Liver (tissue), 3 donors: ENCODE data around the gene RASL12.

Source experiments
- HNF4G ChIP-seq: IDR thresholded peaks from 2 replicates; pipeline ENCODE4 v1.6.1; 2016; ENCODE audit warnings: antibody characterized with exemption
- JUND ChIP-seq, 2 donors: IDR thresholded peaks; 2 replicates each; pipeline ENCODE4 v1.6.1; 2016; ENCODE audit warnings: antibody characterized with exemption in 2 of 2
- RAD21 ChIP-seq, 2 donors: IDR thresholded peaks; 2 replicates each; pipeline ENCODE4 v1.6.1; 2016; ENCODE audit warnings: antibody characterized with exemption in 2 of 2, mild to moderate bottlenecking in 2 of 2
- SP1 ChIP-seq: IDR thresholded peaks from 2 replicates; pipeline ENCODE4 v1.6.1; 2018; ENCODE audit warnings: antibody characterized with exemption, mild to moderate bottlenecking
- TAF1 ChIP-seq: conservative IDR thresholded peaks from 2 replicates; pipeline ENCODE4 v1.6.1; 2016; ENCODE audit warnings: antibody characterized with exemption, mild to moderate bottlenecking
- YY1 ChIP-seq: IDR thresholded peaks from 2 replicates; pipeline ENCODE4 v1.6.1; 2016; ENCODE audit warnings: antibody characterized with exemption, mild to moderate bottlenecking
- TF ChIP-seq, protein P1 (sequence below): fragments of 150-350 bp; IDR thresholded peaks from 2 replicates; pipeline ENCODE4 v1.5.1; 2017; ENCODE audit warnings: improper control_type of control experiment, low read depth, low read length; ENCODE audit not compliant: missing input control
- TF ChIP-seq, protein P2 (sequence below): IDR thresholded peaks from 2 replicates; pipeline ENCODE4 v1.6.1; 2016; ENCODE audit warnings: antibody characterized with exemption, mild to moderate bottlenecking
- donor health status: healthy.
- donor health status: healthy.

DNA sequence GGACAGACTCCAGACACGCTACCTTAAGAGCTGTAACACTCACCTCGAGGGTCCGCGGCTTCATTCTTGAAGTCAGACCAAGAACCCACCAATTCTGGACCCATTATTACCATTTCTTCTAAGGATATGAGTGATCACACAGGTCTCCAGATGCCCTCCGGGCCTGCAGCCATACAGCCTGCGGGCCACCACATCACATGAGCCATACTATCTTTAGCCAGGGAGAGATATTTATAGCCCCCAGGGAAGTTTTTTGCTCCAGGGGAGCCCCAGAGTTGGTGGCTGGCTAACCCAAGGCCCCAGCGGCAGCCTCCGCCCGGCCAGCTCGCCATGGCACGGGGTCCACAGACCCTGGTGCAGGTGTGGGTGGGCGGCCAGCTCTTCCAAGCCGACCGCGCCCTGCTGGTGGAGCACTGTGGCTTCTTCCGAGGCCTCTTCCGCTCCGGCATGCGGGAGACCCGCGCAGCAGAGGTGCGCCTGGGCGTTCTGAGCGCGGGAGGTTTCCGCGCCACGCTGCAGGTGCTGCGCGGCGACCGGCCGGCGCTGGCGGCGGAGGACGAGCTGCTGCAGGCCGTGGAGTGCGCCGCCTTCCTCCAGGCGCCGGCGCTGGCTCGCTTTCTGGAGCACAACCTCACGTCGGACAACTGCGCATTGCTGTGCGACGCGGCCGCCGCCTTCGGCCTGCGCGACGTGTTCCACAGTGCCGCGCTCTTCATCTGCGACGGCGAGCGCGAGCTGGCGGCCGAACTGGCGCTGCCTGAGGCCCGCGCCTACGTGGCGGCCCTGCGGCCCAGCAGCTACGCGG, 8.9 kb upstream of the RASL12 start, which contains the start of gene KBTBD13:
- TF ChIP-seq, protein P1, sequence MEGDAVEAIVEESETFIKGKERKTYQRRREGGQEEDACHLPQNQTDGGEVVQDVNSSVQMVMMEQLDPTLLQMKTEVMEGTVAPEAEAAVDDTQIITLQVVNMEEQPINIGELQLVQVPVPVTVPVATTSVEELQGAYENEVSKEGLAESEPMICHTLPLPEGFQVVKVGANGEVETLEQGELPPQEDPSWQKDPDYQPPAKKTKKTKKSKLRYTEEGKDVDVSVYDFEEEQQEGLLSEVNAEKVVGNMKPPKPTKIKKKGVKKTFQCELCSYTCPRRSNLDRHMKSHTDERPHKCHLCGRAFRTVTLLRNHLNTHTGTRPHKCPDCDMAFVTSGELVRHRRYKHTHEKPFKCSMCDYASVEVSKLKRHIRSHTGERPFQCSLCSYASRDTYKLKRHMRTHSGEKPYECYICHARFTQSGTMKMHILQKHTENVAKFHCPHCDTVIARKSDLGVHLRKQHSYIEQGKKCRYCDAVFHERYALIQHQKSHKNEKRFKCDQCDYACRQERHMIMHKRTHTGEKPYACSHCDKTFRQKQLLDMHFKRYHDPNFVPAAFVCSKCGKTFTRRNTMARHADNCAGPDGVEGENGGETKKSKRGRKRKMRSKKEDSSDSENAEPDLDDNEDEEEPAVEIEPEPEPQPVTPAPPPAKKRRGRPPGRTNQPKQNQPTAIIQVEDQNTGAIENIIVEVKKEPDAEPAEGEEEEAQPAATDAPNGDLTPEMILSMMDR, result no peak
- TF ChIP-seq RAD21 (IDR thresholded peaks at IDR 0.05) (no peak), SP1 (no peak), JUND (IDR thresholded peaks at IDR 0.05) (no peak), YY1 (no peak), HNF4G (no peak), TAF1 (no peak)
- TF ChIP-seq, protein P2, sequence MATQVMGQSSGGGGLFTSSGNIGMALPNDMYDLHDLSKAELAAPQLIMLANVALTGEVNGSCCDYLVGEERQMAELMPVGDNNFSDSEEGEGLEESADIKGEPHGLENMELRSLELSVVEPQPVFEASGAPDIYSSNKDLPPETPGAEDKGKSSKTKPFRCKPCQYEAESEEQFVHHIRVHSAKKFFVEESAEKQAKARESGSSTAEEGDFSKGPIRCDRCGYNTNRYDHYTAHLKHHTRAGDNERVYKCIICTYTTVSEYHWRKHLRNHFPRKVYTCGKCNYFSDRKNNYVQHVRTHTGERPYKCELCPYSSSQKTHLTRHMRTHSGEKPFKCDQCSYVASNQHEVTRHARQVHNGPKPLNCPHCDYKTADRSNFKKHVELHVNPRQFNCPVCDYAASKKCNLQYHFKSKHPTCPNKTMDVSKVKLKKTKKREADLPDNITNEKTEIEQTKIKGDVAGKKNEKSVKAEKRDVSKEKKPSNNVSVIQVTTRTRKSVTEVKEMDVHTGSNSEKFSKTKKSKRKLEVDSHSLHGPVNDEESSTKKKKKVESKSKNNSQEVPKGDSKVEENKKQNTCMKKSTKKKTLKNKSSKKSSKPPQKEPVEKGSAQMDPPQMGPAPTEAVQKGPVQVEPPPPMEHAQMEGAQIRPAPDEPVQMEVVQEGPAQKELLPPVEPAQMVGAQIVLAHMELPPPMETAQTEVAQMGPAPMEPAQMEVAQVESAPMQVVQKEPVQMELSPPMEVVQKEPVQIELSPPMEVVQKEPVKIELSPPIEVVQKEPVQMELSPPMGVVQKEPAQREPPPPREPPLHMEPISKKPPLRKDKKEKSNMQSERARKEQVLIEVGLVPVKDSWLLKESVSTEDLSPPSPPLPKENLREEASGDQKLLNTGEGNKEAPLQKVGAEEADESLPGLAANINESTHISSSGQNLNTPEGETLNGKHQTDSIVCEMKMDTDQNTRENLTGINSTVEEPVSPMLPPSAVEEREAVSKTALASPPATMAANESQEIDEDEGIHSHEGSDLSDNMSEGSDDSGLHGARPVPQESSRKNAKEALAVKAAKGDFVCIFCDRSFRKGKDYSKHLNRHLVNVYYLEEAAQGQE, result no peak
